GM12891 (cell line): Measurements from ENCODE around the gene CFAP410.

ENCODE experiments used
- PAX5 ChIP-seq: IDR thresholded peaks from 2 replicates; pipeline ENCODE4 v1.6.1; 2011; ENCODE audit warnings: low read length, moderate library complexity, mild to moderate bottlenecking; ENCODE audit not compliant: insufficient read depth, severe bottlenecking
- POLR2A ChIP-seq: IDR thresholded peaks from 2 replicates; pipeline ENCODE4 v1.6.1; 2011; ENCODE audit warnings: low read depth, low read length, control low read depth
- POLR2AphosphoS5 ChIP-seq: IDR thresholded peaks from 2 replicates; pipeline ENCODE4 v1.6.1; 2011; ENCODE audit warnings: low read depth, low read length, control low read depth
- POU2F2 ChIP-seq: IDR thresholded peaks from 2 replicates; pipeline ENCODE4 v1.6.1; 2011; ENCODE audit warnings: low read depth, mild to moderate bottlenecking, control low read depth, low read length, moderate library complexity
- SPI1 ChIP-seq: IDR thresholded peaks from 2 replicates; pipeline ENCODE4 v1.6.1; 2011; ENCODE audit warnings: low read depth, low read length, control low read depth
- TAF1 ChIP-seq: IDR thresholded peaks from 2 replicates; pipeline ENCODE4 v1.6.1; 2011; ENCODE audit warnings: low read depth, low read length, control low read depth

DNA sequence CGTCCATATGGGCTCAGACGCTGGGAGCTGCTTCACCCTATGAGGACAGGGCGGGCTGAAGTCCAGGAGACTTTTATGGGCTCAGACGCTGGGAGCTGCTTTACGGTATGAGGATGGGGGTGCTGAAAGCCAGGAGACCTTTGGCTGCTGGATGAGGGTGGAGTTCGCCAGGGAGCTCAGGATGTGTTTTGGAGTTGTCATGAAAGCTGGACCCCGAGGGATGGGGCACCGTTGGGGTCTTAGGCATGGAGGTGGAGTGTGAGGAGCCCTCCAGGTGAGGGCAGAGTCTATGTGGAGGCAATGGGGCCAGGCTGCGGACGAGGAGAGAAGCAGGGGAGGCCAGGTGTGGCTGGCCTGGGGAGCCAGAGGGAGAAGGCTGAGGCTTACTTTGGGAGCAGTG lies 41.7 kb upstream of the CFAP410 start:
- TF ChIP-seq POLR2A = no peak
- no peak for TF ChIP-seq POU2F2
- TF ChIP-seq TAF1 = no peak
- TF ChIP-seq POLR2AphosphoS5 = no peak
- no peak for TF ChIP-seq SPI1
- TF ChIP-seq PAX5 = no peak
